GM12891 (cell line): ENCODE results near the gene ARL8B.

ENCODE experiments used
- POLR2A ChIP-seq: IDR thresholded peaks from 2 replicates; pipeline ENCODE4 v1.6.1; 2011; ENCODE audit warnings: low read depth, low read length, control low read depth
- POLR2AphosphoS5 ChIP-seq: IDR thresholded peaks from 2 replicates; pipeline ENCODE4 v1.6.1; 2011; ENCODE audit warnings: low read depth, low read length, control low read depth
- SPI1 ChIP-seq: IDR thresholded peaks from 2 replicates; pipeline ENCODE4 v1.6.1; 2011; ENCODE audit warnings: low read depth, low read length, control low read depth
- TAF1 ChIP-seq: IDR thresholded peaks from 2 replicates; pipeline ENCODE4 v1.6.1; 2011; ENCODE audit warnings: low read depth, low read length, control low read depth

- TF ChIP-seq POLR2AphosphoS5 (no peak), POLR2A (no peak), TAF1 (no peak; the same call in 1 of the 2 replicates), SPI1 (no peak)
Measured at GRCh38 chr3:5122741-5123706, 932 bp downstream of the ARL8B start.
